Fibroblast of peridontal ligament (primary cell): Measurements from ENCODE around the gene CCDC124.
"Not testable (repeated sequence)": the region's sequence is repeated elsewhere in the genome, so short reads cannot be mapped to it uniquely, and the experiment has no call there.

ENCODE experiments used
- DNase-seq: peaks from one replicate; pipeline ENCODE4 v3.0.0-alpha.2; 2010; ENCODE audit errors: extremely low read depth

CCDC124 gene

GRCh38 chr19:17932485-17933338, at the start of gene CCDC124:
CCDC124 (plus strand) TSS chr19:17933015; CDS start chr19:17936421, 3,406 bp downstream.
- DNase-seq: peak; percentile 91

- DNase-seq: no peak
Observed at GRCh38 chr19:17883627-17884410, 49.0 kb upstream of the CCDC124 start.

- DNase-seq: no peak
Observed at GRCh38 chr19:17886515-17886914, 46.3 kb upstream of the CCDC124 start.

GRCh38 chr19:17887221-17887620, 45.6 kb upstream of the CCDC124 start:
- DNase-seq: not testable (repeated sequence)

GRCh38 chr19:17888260-17888659, 44.6 kb upstream of the CCDC124 start:
- DNase-seq: no peak

GRCh38 chr19:17889609-17890214, 43.1 kb upstream of the CCDC124 start:
- peak; percentile 50 for DNase-seq

GRCh38 chr19:17893766-17894165, 39.0 kb upstream of the CCDC124 start:
- DNase-seq: no peak

- peak; percentile 70 for DNase-seq
Observed at GRCh38 chr19:17902701-17903100, 30.1 kb upstream of the CCDC124 start.

GRCh38 chr19:17908244-17908643, 24.6 kb upstream of the CCDC124 start:
- no peak for DNase-seq

GRCh38 chr19:17909003-17909732, 23.6 kb upstream of the CCDC124 start:
- DNase-seq: peak; percentile 37

- DNase-seq: no peak
Observed at GRCh38 chr19:17910791-17911360, 21.9 kb upstream of the CCDC124 start.

GRCh38 chr19:17915940-17916593, 16.7 kb upstream of the CCDC124 start:
- no peak for DNase-seq

GRCh38 chr19:17918151-17918550, 14.7 kb upstream of the CCDC124 start:
- DNase-seq: not testable (repeated sequence)

GRCh38 chr19:17919122-17919521, 13.7 kb upstream of the CCDC124 start:
- DNase-seq: not testable (repeated sequence)

GRCh38 chr19:17920527-17920926, 12.3 kb upstream of the CCDC124 start:
- no peak for DNase-seq

- DNase-seq: no peak
Observed at GRCh38 chr19:17922138-17922537, 10.7 kb upstream of the CCDC124 start.

GRCh38 chr19:17926044-17926443, 6.8 kb upstream of the CCDC124 start:
- no peak for DNase-seq

GRCh38 chr19:17929056-17929455, 3.8 kb upstream of the CCDC124 start:
- no peak for DNase-seq

GRCh38 chr19:17931532-17932191, 1.2 kb upstream of the CCDC124 start:
- no peak for DNase-seq

GRCh38 chr19:17933414-17934129, 757 bp downstream of the CCDC124 start:
- peak; percentile 13 for DNase-seq
